Smooth muscle cell (in vitro differentiated cells): Measurements from ENCODE around the gene VPS9D1. TPM values are rescaled to one million over a fixed set of nuclear protein-coding genes. Genes with fewer than 3 reads are reported as not detected.

ENCODE experiments used
- DNase-seq: peaks from one replicate; lab custom pipeline; 2025; ENCODE audit not compliant: unreplicated experiment; lab: John Stamatoyannopoulos, UW
- H2AFZ ChIP-seq: fragments of 200-600 bp; sonication (generic); 2 replicates; pipeline ENCODE4 v1.6.0; 2016; ENCODE audit warnings: antibody characterized with exemption, low read depth, mild to moderate bottlenecking
- H3F3A ChIP-seq: fragments of 200-600 bp; sonication (generic); 2 replicates; pipeline ENCODE4 v1.6.0; 2017; ENCODE audit warnings: antibody characterized with exemption, low read depth
- H3K27ac ChIP-seq: fragments of 200-600 bp; sonication (generic); 2 replicates; pipeline ENCODE4 v1.5.1; 2016; ENCODE audit warnings: low read depth, mild to moderate bottlenecking
- H3K27me3 ChIP-seq: fragments of 200-600 bp; sonication (generic); 2 replicates; pipeline ENCODE4 v1.6.1; 2016; ENCODE audit warnings: low read depth, mild to moderate bottlenecking
- H3K36me3 ChIP-seq: fragments of 200-600 bp; sonication (generic); 2 replicates; pipeline ENCODE4 v1.5.1; 2016; ENCODE audit warnings: low read depth
- H3K4me1 ChIP-seq: fragments of 200-600 bp; sonication (generic); 2 replicates; pipeline ENCODE4 v1.5.1; 2016; ENCODE audit warnings: low read depth
- H3K4me2 ChIP-seq: fragments of 200-600 bp; sonication (generic); 2 replicates; pipeline ENCODE4 v1.6.0; 2016; ENCODE audit warnings: mild to moderate bottlenecking
- H3K4me3 ChIP-seq: fragments of 200-600 bp; sonication (generic); 2 replicates; pipeline ENCODE4 v1.5.1; 2016; ENCODE audit warnings: mild to moderate bottlenecking
- H3K79me2 ChIP-seq: fragments of 200-600 bp; sonication (generic); 2 replicates; pipeline ENCODE4 v1.6.0; 2016; ENCODE audit warnings: low read depth, mild to moderate bottlenecking
- H3K9ac ChIP-seq: fragments of 200-600 bp; sonication (generic); 2 replicates; pipeline ENCODE4 v1.6.0; 2016; ENCODE audit warnings: low read depth
- H3K9me3 ChIP-seq: fragments of 200-600 bp; sonication (generic); replicated peaks from 2 replicates; pipeline ENCODE4 v1.5.1; 2016; ENCODE audit warnings: low read depth
- H4K20me1 ChIP-seq: fragments of 200-600 bp; sonication (generic); 2 replicates; pipeline ENCODE4 v1.6.0; 2016; ENCODE audit warnings: low read depth
- WGBS: methylation state at CpG from one replicate; pipeline ENCODE4 v1.1.7; 2016; ENCODE audit warnings: low lambda C conversion rate; 5-methylcytosine and 5-hydroxymethylcytosine counted together
- polyA plus RNA-seq: library from polyadenylated mRNA; unstranded; fragments of >200 nt; fragmentation: Nextera tagmentation; extraction: Ambion mirVana; gene quantifications from 2 replicates; pipeline ENCODE4 v1.2.1, GENCODE V29; 2016
- total RNA-seq: library from RNA; depleted of rRNA; stranded (reverse); fragments of >200 nt; gene quantifications from 2 replicates; pipeline ENCODE4 v1.2.3, GENCODE V29; 2014
- TF ChIP-seq, protein P1 (sequence below): fragments of 200-600 bp; sonication (generic); IDR thresholded peaks from 2 replicates; pipeline ENCODE4 v1.5.1; 2017; ENCODE audit warnings: borderline replicate concordance, mild to moderate bottlenecking, antibody characterized with exemption; ENCODE audit not compliant: insufficient read depth, poor library complexity, severe bottlenecking

Gene VPS9D1
- total and polyA plus RNA-seq, 2 experiments from 2014 or later, result 10.6 to 15.7 TPM

DNA sequence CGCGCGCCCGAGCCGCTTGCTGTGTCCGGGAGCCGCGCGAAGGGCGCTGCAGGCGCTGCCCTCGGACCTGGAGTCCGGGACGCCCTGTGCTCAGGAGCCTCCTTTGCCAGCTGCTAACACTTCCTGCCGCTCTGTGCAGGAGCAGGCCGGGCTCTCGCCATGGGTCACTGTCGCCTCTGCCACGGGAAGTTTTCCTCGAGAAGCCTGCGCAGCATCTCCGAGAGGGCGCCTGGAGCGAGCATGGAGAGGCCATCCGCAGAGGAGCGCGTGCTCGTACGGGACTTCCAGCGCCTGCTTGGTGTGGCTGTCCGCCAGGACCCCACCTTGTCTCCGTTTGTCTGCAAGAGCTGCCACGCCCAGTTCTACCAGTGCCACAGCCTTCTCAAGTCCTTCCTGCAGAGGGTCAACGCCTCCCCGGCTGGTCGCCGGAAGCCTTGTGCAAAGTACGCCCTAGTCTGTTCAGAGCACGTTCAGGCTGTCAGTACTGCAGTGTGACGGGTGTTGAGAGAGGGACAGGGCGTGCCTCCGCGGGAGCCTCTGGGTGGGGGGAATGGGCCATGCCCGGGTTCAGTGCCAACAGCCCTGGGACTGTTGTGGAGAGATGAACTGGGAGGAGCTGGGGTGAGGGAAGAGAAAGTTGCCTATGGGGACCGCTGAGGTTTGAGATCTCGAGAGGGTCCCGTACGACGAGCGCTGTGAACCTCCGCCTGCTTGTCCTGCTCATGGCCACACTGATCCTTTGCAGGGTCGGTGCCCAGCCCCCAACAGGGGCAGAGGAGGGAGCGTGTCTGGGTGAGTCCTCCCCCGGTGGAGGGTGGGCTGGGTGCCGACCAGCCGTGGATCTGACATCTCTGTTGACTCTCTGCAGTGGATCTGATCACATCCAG lies 1.9 kb upstream of the VPS9D1 start:
- H3K4me1 ChIP-seq, result peaks cover 15% of the 10 kb centered on the region
- peak overlapping the region; percentile 86 for H3K27ac ChIP-seq
- H3F3A ChIP-seq, result peaks cover 12% of the 10 kb centered on the region
- peaks cover 32% of the 10 kb centered on the region for H3K79me2 ChIP-seq
- peak overlapping the region; percentile 100 for H3K4me2 ChIP-seq
- 47% methylated on average over 53 of the region's 56 CpGs for WGBS
- peaks cover 53% of the 10 kb centered on the region for H4K20me1 ChIP-seq
- no peaks in the 10 kb centered on the region for H3K9me3 ChIP-seq
- TF ChIP-seq, protein P1, sequence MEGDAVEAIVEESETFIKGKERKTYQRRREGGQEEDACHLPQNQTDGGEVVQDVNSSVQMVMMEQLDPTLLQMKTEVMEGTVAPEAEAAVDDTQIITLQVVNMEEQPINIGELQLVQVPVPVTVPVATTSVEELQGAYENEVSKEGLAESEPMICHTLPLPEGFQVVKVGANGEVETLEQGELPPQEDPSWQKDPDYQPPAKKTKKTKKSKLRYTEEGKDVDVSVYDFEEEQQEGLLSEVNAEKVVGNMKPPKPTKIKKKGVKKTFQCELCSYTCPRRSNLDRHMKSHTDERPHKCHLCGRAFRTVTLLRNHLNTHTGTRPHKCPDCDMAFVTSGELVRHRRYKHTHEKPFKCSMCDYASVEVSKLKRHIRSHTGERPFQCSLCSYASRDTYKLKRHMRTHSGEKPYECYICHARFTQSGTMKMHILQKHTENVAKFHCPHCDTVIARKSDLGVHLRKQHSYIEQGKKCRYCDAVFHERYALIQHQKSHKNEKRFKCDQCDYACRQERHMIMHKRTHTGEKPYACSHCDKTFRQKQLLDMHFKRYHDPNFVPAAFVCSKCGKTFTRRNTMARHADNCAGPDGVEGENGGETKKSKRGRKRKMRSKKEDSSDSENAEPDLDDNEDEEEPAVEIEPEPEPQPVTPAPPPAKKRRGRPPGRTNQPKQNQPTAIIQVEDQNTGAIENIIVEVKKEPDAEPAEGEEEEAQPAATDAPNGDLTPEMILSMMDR, result no peak
- DNase-seq, result no peak
- H3K36me3 ChIP-seq, result no peaks in the 10 kb centered on the region
- H3K9ac ChIP-seq, result peak overlapping the region; percentile 83
- H2AFZ ChIP-seq, result no peak overlapping the region
- H3K27me3 ChIP-seq, result no peaks in the 10 kb centered on the region
- H3K4me3 ChIP-seq, result peak overlapping the region; percentile 100

DNA sequence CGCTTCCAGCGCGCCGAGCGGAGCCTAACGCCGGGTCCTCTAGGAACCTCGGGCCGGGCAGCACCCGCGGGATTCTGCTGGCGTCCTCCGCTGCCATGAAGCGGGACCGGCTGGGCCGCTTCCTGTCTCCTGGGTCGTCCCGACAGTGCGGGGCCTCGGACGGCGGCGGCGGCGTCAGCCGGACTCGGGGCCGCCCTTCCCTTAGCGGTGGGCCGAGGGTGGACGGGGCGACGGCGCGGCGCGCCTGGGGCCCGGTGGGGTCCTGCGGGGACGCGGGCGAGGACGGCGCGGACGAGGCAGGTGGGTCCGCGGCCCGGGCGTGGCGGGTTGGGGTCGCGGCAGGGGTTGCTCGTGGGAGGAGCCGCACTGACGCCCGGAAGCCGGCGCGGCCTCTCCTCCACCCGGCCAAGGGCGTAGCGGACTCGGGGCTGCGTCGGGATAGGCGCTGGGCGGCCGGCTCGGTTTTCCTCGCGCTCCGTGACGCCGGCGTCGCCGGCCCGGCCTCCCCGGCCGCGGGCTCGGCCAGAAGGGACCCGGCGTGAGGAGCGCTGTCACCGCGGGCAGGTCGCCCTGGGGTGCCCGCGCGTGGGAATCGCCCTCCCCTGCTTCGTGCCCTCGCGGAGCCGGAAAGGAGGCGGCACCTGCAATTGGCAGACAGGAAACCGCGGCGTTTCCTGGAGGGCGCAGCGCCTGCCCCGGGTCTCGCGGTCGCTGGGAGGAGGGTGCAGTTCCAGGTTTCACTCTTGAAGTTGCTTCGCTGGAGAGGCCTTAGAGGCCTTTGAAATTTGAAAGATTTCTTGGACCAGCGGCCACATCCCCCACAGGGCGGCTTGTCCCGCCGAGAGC lies 1.1 kb upstream of the VPS9D1 start:
- Histone ChIP-seq H2AFZ (peak overlapping the region; percentile 84), H4K20me1 (peaks cover 44% of the 10 kb centered on the region), H3K36me3 (no peaks in the 10 kb centered on the region), H3K27ac (peak overlapping the region; percentile 86), H3K4me3 (peak overlapping the region; percentile 100), H3K79me2 (peaks cover 32% of the 10 kb centered on the region), H3K4me1 (peaks cover 15% of the 10 kb centered on the region), H3K9me3 (no peaks in the 10 kb centered on the region), H3K9ac (peak overlapping the region; percentile 83), H3F3A (peaks cover 12% of the 10 kb centered on the region), H3K27me3 (no peaks in the 10 kb centered on the region), H3K4me2 (peak overlapping the region; percentile 100)
- WGBS, result under 1% methylated on average over 71 of the region's 112 CpGs
- TF ChIP-seq, protein P1, result no peak
- DNase-seq, result no peak

DNA sequence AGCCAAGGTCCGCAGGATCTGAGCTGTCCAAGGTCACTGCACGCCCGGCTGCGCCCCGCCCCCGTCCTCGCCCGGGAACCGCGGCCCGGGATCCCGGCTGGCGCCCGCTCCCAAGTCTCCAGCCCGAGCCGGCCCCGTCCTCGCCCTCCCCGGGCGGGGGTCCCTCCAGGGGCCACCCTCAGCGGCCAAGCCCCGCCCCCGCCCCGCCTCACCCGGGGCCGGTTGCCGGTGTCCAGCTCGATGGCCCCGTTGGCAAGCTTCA lies 216 bp downstream of the VPS9D1 start:
- TF ChIP-seq, protein P1, result no peak
- Histone ChIP-seq H3K27me3 (no peaks in the 10 kb centered on the region), H3K36me3 (no peaks in the 10 kb centered on the region), H3K79me2 (peaks cover 32% of the 10 kb centered on the region), H2AFZ (peak overlapping the region; percentile 84), H3K4me1 (peaks cover 15% of the 10 kb centered on the region), H4K20me1 (peaks cover 40% of the 10 kb centered on the region), H3K9me3 (no peaks in the 10 kb centered on the region), H3K9ac (peak overlapping the region; percentile 83), H3K4me3 (peak overlapping the region; percentile 100), H3F3A (peaks cover 12% of the 10 kb centered on the region), H3K4me2 (peak overlapping the region; percentile 100), H3K27ac (peak overlapping the region; percentile 86)
- peak; percentile 72 for DNase-seq
- under 1% methylated on average over 28 of the region's 29 CpGs for whole genome bisulfite sequencing
